ENCODE results near the gene TAS2R41. TPM values are rescaled to one million over a fixed set of nuclear protein-coding genes. Genes with fewer than 3 reads are reported as not detected.

The TAS2R41 gene
- polyA plus RNA-seq, 3 donors, result 0.19 TPM; not detected in 2

DNA sequence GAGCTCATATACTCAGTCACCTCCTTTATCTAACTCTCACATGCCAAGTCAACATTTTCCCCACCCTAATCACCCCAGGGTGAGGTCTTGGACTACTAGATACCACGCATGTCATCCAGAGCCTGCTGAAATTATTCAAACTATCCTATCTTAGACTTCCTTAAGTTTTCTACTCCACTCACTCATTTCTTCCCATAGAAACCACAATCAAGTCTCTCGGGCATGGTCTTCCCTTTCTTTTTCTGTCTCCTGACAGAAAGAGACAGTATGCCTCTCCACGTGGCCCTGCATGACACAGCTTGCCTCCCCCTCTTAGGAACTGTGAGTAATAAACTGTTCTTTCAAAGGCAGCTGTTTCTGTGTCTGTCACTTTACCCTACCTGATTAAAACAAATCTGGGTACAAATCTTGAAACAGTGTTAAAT lies 29.4 kb downstream of the TAS2R41 start:
- H4K20me1 ChIP-seq (ENCODE audit: insufficient read depth, low read length), result no peaks in the 10 kb centered on the region
- peaks cover 0 to 7% of the 10 kb centered on the region in 2 donors for H3K36me3 ChIP-seq (replicated peaks in 1 of 2; ENCODE audit: control insufficient read depth in 1 of 2, insufficient read depth in 2 of 2, low read length in 2 of 2)
- no peak overlapping the region for H2AFZ ChIP-seq (ENCODE audit: insufficient read depth, low read depth, low read length, poor library complexity, severe bottlenecking)
- no peak overlapping the region for H3K9ac ChIP-seq (ENCODE audit: insufficient read depth, low read length, poor library complexity, severe bottlenecking)
- no peak overlapping the region for H3K27ac ChIP-seq (ENCODE audit: low read depth in 1 of 2, low read length in 2 of 2)
- no peaks in the 10 kb centered on the region for H3K27me3 ChIP-seq (ENCODE audit: control insufficient read depth in 2 of 2, insufficient read depth in 2 of 2, low read length in 2 of 2)
- Mint-ChIP-seq H3K4me1 (peaks cover 5% of the 10 kb centered on the region), H3K36me3 (peaks cover 12 to 22% of the 10 kb centered on the region in 2 donors), H3K4me3 (no peak overlapping the region), H3K27ac (peak overlapping the region in 3 of 7 donors; percentile 20 to 64 (median 59)), H3K27me3 (ENCODE audit: low read depth in 3 of 3) (peaks cover 0 to 1% (median 0%) of the 10 kb centered on the region in 3 donors), H3K9me3 (peaks cover 1 to 23% (median 12%) of the 10 kb centered on the region in 7 donors)
- 100% methylated on average over 1 of the region's 3 CpGs for WGBS (ENCODE audit: insufficient coverage)
- no peak for DNase-seq
- H3K4me1 ChIP-seq (ENCODE audit: control insufficient read depth in 1 of 2, insufficient read depth in 2 of 2, low read length in 2 of 2), result no peaks in the 10 kb centered on the region
- H3K79me2 ChIP-seq (ENCODE audit: insufficient read depth, low read length), result no peaks in the 10 kb centered on the region
- no peak overlapping the region for H3K4me2 ChIP-seq (replicated peaks; ENCODE audit: extremely low read depth, low read length, poor library complexity, severe bottlenecking)
- no peak overlapping the region for H3K4me3 ChIP-seq (replicated peaks in 1 of 3; ENCODE audit: low read depth in 2 of 3, low read length in 3 of 3)
- H3K9me3 ChIP-seq (replicated peaks in 1 of 2; ENCODE audit: control insufficient read depth in 1 of 2, insufficient read depth in 1 of 2, low read length in 2 of 2), result peaks cover 10 to 11% of the 10 kb centered on the region in 2 donors
- TF ChIP-seq, protein P1, sequence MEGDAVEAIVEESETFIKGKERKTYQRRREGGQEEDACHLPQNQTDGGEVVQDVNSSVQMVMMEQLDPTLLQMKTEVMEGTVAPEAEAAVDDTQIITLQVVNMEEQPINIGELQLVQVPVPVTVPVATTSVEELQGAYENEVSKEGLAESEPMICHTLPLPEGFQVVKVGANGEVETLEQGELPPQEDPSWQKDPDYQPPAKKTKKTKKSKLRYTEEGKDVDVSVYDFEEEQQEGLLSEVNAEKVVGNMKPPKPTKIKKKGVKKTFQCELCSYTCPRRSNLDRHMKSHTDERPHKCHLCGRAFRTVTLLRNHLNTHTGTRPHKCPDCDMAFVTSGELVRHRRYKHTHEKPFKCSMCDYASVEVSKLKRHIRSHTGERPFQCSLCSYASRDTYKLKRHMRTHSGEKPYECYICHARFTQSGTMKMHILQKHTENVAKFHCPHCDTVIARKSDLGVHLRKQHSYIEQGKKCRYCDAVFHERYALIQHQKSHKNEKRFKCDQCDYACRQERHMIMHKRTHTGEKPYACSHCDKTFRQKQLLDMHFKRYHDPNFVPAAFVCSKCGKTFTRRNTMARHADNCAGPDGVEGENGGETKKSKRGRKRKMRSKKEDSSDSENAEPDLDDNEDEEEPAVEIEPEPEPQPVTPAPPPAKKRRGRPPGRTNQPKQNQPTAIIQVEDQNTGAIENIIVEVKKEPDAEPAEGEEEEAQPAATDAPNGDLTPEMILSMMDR (IDR thresholded peaks at IDR 0.05), result no peak
- intact Hi-C loops (cut with micrococcal nuclease), result no loop called here

DNA sequence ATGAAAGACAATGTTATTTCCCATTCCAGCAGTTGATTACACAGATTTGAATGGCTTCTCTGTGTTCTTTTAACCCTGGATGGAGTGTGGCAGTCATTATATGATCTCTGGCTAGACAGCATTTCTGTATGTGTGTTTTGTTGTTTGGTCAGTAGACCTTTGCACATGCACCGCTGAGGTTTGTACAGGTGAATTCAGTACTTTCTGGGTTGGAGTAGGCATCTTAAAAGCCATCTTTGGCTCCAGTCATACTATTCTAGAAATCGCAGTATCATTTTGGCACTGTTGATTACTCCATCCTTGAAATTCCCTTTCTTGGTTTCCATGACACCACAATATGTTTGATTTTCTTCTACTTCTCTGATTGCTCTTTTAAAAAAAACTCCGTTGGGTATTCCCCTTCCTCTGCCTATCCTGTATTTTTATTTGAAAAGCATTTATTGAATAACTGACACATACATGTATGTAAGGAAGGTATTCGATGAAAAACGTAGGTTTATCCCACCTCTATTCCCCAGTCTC lies 29.9 kb downstream of the TAS2R41 start:
- Histone ChIP-seq H3K9ac (ENCODE audit: insufficient read depth, low read length, poor library complexity, severe bottlenecking) (no peak overlapping the region), H2AFZ (ENCODE audit: insufficient read depth, low read depth, low read length, poor library complexity, severe bottlenecking) (no peak overlapping the region), H3K27me3 (ENCODE audit: control insufficient read depth in 2 of 2, insufficient read depth in 2 of 2, low read length in 2 of 2) (no peaks in the 10 kb centered on the region), H3K4me1 (ENCODE audit: control insufficient read depth in 1 of 2, insufficient read depth in 2 of 2, low read length in 2 of 2) (no peaks in the 10 kb centered on the region), H3K4me2 (replicated peaks; ENCODE audit: extremely low read depth, low read length, poor library complexity, severe bottlenecking) (no peak overlapping the region), H3K9me3 (replicated peaks in 1 of 2; ENCODE audit: control insufficient read depth in 1 of 2, insufficient read depth in 1 of 2, low read length in 2 of 2) (peaks cover 10 to 11% of the 10 kb centered on the region in 2 donors), H4K20me1 (ENCODE audit: insufficient read depth, low read length) (no peaks in the 10 kb centered on the region), H3K36me3 (replicated peaks in 1 of 2; ENCODE audit: control insufficient read depth in 1 of 2, insufficient read depth in 2 of 2, low read length in 2 of 2) (peaks cover 0 to 7% of the 10 kb centered on the region in 2 donors), H3K4me3 (replicated peaks in 1 of 3; ENCODE audit: low read depth in 2 of 3, low read length in 3 of 3) (no peak overlapping the region), H3K79me2 (ENCODE audit: insufficient read depth, low read length) (no peaks in the 10 kb centered on the region), H3K27ac (ENCODE audit: low read depth in 1 of 2, low read length in 2 of 2) (no peak overlapping the region)
- Mint-ChIP-seq H3K4me1 (peaks cover 5% of the 10 kb centered on the region), H3K27me3 (ENCODE audit: low read depth in 3 of 3) (peaks cover 0 to 1% (median 0%) of the 10 kb centered on the region in 3 donors), H3K27ac (peak overlapping the region in 2 of 7 donors; percentile 20 to 59), H3K9me3 (peaks cover 1 to 23% (median 12%) of the 10 kb centered on the region in 7 donors), H3K4me3 (no peak overlapping the region), H3K36me3 (peaks cover 12 to 22% of the 10 kb centered on the region in 2 donors)
- TF ChIP-seq, protein P1 (IDR thresholded peaks at IDR 0.05), result no peak
- intact Hi-C loops (cut with micrococcal nuclease), result no loop called here
- peak in 1 of 3 donors; percentile 38 for DNase-seq
- no CpG with 5 or more reads among the region's 5 CpGs for WGBS (ENCODE audit: insufficient coverage)
